Measurements from ENCODE around the gene MYCL.
A peak's percentile ranks its signal among the peaks of the same experiment; 100 is the strongest.
"Not testable (repeated sequence)": the region's sequence is repeated elsewhere in the genome, so short reads cannot be mapped to it uniquely, and the experiment has no call there.

MYCL gene

GRCh38 chr1:39919545-39919944 is 17.8 kb upstream of the MYCL start:
- DNase-seq (ENCODE audit: low read depth in 1 of 2, low spot score in 1 of 2), result peak in 1 of 2 donors; percentile 11

- no peak for DNase-seq (ENCODE audit: low read depth in 1 of 2, low spot score in 1 of 2)
These were observed 16.1 kb upstream of the MYCL start for GRCh38 chr1:39917825-39918224.

DNA sequence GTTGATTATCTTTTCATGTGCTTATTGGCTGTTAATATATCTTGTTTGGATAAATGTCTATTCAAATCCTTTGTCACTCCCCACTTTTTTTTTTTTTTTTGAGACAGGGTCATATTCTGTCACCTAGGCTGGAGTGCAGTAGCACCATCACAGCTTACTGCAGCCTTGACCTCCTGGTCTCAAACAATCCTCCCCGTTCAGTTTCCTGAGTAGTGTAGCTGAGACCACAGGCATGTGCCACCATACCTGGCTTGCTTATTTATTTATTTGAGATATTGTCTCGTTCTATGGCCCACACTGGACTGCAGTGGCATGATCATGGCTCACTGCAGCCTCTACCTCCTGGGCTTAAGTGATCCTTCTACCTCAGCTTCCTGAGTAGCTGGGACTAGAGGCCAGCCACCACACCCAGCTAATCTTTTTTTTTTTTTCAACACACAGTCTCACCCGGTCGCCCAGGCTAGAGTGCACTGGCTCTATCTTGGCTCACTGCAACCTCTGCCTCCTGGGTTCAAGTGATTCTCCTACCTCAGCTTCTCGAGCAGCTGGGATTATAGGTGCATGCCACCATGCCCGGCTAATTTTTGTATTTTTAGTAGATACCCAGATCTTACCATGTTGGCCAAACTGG is 13.9 kb upstream of the MYCL start:
- no peak for DNase-seq (ENCODE audit: low read depth in 1 of 2, low spot score in 1 of 2)

GRCh38 chr1:39913136-39913535 is 11.4 kb upstream of the MYCL start:
- DNase-seq (ENCODE audit: low read depth in 1 of 2, low spot score in 1 of 2), result not testable (repeated sequence)

DNA sequence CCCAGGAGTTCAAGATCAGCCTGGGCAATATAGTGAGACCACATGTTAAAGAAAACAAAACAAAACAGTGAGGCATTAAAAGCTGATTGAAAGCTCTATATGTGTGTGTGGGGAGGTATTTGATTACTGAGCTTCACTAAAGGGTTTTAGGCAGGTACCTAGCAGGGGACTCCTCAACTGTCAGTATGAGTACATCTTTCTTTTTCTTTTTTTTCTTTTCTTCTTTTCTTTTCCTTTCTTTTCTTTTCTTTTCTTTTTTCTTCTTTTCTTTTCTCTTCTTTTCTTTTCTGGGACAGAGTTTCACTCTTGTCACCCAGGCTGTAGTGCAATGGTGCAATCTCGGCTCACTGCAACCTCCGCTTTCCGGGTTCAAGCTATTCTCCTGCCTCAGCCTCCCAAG is 8.5 kb upstream of the MYCL start:
- DNase-seq (ENCODE audit: low read depth in 1 of 2, low spot score in 1 of 2), result no peak

DNA sequence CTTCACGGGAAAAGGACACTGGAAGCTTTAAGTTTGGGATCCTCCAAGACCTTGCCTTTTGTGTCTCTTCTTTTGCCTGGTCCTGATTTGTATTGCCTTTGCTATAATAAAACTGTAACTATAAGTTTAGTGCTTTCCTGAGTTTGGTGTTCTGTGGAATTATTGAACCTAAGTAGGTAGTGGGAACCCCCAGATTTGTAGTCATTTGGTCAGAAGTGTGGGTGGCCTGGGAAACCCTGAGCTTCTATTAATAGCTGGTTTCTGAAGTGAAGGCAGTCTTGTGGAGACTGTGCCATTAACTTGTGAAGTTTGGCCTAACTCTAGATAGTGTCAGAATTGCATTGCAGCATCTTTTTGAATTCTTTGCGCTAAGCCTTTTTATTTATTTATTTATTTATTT is 6.8 kb upstream of the MYCL start:
- DNase-seq (ENCODE audit: low read depth in 1 of 2, low spot score in 1 of 2), result no peak

GRCh38 chr1:39907528-39908453 is 6.1 kb upstream of the MYCL start:
- DNase-seq (ENCODE audit: low read depth in 1 of 2, low spot score in 1 of 2), result no peak

DNA sequence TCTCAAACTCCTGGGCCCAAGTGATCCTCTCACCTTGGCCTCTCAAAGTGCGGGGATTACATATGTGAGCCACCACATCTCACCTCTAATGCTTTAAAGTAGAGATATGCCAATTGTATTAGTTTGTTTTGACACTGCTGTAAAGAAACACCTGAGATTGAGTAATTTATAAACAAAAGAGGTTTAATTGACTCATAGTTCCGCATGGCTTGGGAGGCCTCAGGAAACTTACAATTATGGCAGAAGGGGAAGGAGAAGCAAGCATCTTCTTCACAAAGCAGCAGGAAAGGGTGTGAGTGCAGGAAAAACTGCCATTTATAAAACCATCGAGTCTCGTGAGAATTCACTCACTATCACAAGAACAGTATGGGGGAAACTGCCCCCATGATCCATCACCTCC is 3.5 kb upstream of the MYCL start:
- no peak for DNase-seq (ENCODE audit: low read depth in 1 of 2, low spot score in 1 of 2)

DNA sequence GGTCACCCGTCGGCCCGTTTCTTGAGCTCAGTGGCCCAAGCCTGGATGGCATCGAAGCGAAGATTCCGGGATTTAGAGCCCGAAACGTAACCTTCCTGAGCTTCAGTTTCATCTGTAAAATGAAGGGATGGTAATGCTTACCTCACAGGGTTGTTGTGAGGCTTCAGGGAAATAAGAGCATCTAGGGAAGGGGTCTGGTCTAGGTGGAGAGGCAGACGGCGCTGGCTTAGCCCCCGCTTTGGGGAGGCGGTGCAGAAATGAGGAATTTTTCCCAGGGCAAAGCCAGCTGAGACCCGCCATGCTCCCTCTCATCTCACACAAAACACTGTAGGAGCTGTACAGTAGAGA is 717 bp upstream of the MYCL start:
- DNase-seq (ENCODE audit: low read depth in 1 of 2, low spot score in 1 of 2), result no peak

DNA sequence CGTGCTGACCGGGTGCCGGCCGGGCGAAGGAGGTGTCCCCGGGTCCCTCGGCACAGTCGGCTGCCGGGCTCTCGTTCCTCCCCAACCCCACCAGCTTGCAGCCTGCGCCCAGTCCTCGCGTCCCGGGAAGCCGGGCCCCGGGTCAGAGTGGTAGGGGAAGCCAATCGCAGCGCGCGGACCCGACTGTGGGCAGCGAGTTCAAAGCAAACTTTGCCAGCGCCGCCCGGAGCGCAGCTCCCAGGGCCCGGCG is 328 bp downstream of the MYCL start:
- DNase-seq (ENCODE audit: low read depth in 1 of 2, low spot score in 1 of 2), result no peak

DNA sequence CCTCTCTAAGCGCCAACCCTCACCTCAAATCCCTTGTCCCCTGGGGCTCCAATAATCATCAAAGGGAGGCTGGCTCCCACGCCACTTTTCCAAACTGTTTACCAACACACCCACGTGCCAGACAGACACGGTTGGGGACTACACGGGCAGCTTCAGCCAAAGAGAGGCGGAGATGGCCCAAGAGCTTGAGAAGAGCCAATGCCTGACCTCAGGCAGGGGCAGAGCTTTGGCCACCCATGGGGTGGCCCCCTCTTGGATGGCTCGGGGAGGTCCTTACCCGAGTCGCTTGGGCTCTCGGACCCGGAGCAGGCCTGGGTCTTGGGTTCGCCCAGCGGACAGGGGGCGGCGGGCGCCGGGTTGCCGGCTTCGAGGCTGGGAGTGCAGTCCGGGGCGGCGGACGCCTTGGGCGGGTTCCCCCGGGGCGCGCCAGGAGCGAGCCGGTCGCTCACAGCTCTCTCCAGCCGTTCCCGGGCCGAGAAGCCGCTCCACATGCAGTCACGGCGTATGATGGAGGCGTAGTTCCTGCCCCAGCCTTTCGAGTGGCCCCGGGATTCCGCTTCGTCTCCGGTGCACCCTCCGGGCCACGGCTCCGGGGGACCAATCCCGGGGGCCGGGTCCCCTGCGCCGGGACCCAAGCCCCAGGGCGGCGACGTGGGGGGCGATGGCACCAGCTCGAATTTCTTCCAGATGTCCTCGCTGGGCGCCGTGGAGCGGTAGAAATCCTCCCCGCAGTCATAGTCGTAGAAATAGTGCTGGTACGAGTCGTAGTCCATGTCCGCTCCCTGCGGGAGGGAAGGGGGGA is 854 bp downstream of the MYCL start:
- DNase-seq (ENCODE audit: low read depth in 1 of 2, low spot score in 1 of 2), result no peak

- no peak for DNase-seq (ENCODE audit: low read depth in 1 of 2, low spot score in 1 of 2)
These were observed 1.8 kb downstream of the MYCL start for GRCh38 chr1:39899611-39900538.

- DNase-seq (ENCODE audit: low read depth in 1 of 2, low spot score in 1 of 2), result no peak
These were observed 2.8 kb downstream of the MYCL start for GRCh38 chr1:39898648-39899603.

- no peak for DNase-seq (ENCODE audit: low read depth in 1 of 2, low spot score in 1 of 2)
These were observed 3.5 kb downstream of the MYCL start for GRCh38 chr1:39898191-39898590.

DNA sequence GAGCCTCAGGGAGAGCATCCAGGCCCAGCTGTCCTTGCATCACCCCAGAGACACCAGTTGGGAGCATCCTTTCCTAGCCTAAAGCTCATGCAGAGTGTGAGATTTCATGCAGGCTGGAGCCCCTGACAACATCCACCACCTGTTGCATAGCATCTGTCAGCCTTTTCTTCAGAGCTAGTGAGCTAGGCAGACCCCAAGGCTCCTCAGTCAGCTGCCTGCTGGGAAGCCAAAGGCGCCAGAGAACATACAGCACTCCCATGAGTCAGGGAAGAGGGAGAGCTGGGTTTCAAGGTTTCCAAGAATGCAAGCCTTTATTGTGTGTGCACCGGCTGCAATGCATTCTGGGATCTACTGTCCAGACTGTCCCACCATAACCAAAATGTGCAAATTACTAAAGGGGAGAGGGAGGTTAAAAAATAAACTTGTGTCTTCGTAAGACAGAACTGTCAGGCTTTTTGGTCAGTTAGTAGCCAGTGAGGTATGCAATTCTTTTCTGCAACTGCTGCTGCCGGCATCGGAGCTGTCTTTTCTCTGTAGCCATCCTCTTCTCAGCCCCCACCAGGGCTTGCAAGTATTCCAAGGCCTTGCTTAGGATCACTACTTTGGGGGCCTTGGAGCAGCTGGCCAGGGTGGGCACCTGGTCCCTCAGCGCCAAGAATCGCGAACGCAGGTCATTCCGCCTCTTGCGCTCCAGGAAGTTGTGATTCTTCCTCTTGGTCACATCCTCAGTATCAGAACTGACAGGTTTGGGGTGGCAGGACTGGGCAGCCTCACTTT is 4.6 kb downstream of the MYCL start:
- no peak for DNase-seq (ENCODE audit: low read depth in 1 of 2, low spot score in 1 of 2)

GRCh38 chr1:39895731-39896480 is 5.8 kb downstream of the MYCL start:
- DNase-seq (ENCODE audit: low read depth in 1 of 2, low spot score in 1 of 2), result no peak

GRCh38 chr1:39894884-39895495 is 6.7 kb downstream of the MYCL start:
- DNase-seq (ENCODE audit: low read depth in 1 of 2, low spot score in 1 of 2), result no peak
